ENCODE results near the gene TMEM145. TPM values are rescaled to one million over a fixed set of nuclear protein-coding genes. Genes with fewer than 3 reads are reported as not detected.

TMEM145 gene
- total RNA-seq, 1 experiment from 2014 or later: 1.2 TPM

DNA sequence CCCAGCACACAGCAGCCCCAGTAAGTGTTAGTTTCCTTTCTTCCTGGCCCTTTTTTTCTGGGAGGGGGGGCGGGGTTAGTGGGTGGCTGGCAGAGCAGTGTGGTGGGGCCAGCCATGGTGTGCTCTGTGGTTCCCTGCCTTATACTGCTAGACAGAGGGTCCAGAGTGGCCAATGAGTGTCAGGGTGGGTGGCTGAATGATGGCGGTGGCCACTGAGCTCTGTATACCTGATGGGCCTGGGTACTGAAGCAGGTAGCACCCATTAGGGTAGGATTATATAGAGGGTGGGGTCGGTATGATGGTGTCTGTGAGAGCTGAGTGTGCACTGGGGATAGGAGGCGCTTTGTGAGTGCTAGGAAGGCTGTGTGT, 30.3 kb upstream of the TMEM145 start:
- no TSS peak for BruUV-seq (replicated peaks)
- Histone ChIP-seq H3K27me3 (ENCODE audit: insufficient read depth, low read depth) (no peaks in the 10 kb centered on the region), H3K9me3 (ENCODE audit: insufficient read depth, low read depth) (no peaks in the 10 kb centered on the region), H4K20me1 (ENCODE audit: insufficient read depth) (peaks cover 15% of the 10 kb centered on the region; the same call in 1 of the 2 replicates), H2AFZ (no peak overlapping the region), H3K36me3 (ENCODE audit: low read depth) (no peaks in the 10 kb centered on the region), H3K79me2 (ENCODE audit: low read depth) (peaks cover 14% of the 10 kb centered on the region; the same call in 1 of the 2 replicates), H3F3A (ENCODE audit: insufficient read depth, low read depth) (peaks cover 35% of the 10 kb centered on the region; the same call in 1 of the 2 replicates), H3K4me1 (replicated peaks; ENCODE audit: insufficient read depth) (peaks cover 42% of the 10 kb centered on the region), H3K4me3 (no peak overlapping the region), H3K9me2 (ENCODE audit: insufficient read depth) (no peaks in the 10 kb centered on the region), H3K27ac (no peak overlapping the region), H3K4me2 (peak overlapping the region; percentile 85)
- TF ChIP-seq EZH2 (IDR thresholded peaks at IDR 0.05; ENCODE audit: low read depth): no peak
- TF ChIP-seq, protein P1, sequence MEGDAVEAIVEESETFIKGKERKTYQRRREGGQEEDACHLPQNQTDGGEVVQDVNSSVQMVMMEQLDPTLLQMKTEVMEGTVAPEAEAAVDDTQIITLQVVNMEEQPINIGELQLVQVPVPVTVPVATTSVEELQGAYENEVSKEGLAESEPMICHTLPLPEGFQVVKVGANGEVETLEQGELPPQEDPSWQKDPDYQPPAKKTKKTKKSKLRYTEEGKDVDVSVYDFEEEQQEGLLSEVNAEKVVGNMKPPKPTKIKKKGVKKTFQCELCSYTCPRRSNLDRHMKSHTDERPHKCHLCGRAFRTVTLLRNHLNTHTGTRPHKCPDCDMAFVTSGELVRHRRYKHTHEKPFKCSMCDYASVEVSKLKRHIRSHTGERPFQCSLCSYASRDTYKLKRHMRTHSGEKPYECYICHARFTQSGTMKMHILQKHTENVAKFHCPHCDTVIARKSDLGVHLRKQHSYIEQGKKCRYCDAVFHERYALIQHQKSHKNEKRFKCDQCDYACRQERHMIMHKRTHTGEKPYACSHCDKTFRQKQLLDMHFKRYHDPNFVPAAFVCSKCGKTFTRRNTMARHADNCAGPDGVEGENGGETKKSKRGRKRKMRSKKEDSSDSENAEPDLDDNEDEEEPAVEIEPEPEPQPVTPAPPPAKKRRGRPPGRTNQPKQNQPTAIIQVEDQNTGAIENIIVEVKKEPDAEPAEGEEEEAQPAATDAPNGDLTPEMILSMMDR (conservative IDR thresholded peaks at IDR 0.05): no peak
- DNase-seq: no peak
- ChIA-PET CTCF (interaction anchor here (0.6 kb wide), 1 partner anchor 75 kb away, joined by 3 read pairs; no protein-coding TSS in a partner anchor), POLR2A (ENCODE audit: unreplicated experiment) (interaction anchor here (1.7 kb wide), 1 partner anchor 39 kb away, joined by 16 read pairs; no protein-coding TSS in a partner anchor)
- intact Hi-C loops (cut with micrococcal nuclease; ENCODE audit: unreplicated experiment): loop anchor here (1.0 to 5.0 kb wide), 3 partner anchors 40 to 66 kb away; partner anchors contain the start of genes DEDD2 and MEGF8

DNA sequence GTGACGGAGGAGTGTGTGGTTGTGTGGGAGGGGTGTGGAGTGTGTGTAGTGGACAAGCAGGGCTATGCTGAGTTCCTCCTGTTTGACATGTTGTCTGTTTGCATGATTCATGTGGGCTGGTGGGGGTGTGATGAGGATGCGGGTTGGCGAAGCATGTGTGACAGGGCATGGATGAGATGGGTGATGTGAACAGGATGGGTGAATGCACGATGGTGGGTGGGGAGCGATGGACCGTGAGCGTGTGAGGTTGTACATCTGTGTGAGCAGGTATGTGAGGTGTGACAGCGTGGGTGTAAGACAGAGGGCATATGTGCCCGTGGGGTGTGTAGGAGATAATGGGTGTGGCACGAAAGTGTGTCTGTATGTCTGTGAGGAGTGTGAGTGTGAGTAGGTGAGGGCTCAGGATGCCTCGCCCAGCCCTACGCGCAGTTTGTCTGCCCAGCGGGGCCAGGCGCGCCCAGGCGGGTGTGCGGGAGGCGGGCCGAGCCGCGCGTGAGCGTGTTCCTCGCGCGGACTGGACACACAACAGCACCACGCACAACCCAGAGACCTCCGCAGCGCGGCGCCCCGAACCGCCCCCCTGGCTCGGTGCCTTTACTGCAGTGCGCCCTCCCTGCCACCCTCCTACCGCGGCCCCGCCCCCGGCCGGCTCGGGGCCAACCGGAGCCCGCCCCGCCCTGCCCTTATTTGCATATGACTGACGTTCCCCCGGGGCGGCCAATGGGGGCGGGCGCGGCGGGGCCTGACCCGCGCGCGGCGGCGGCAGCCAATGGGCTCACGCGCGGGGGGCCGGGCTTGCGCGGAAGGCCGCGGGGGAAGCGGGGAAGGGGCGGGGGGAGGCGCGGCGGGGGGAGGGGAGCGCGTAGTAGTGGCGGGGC, 29.7 kb upstream of the TMEM145 start:
- Histone ChIP-seq H3K36me3 (ENCODE audit: low read depth) (no peaks in the 10 kb centered on the region), H3K4me3 (peak overlapping the region; percentile 66), H3K4me1 (replicated peaks; ENCODE audit: insufficient read depth) (peaks cover 42% of the 10 kb centered on the region), H3K27me3 (ENCODE audit: insufficient read depth, low read depth) (no peaks in the 10 kb centered on the region), H4K20me1 (ENCODE audit: insufficient read depth) (peaks cover 15% of the 10 kb centered on the region; the same call in 1 of the 2 replicates), H3K9me3 (ENCODE audit: insufficient read depth, low read depth) (no peaks in the 10 kb centered on the region), H3K4me2 (peak overlapping the region; percentile 85), H3K27ac (no peak overlapping the region), H2AFZ (peak overlapping the region; percentile 76; the same call in 1 of the 2 replicates), H3K9me2 (ENCODE audit: insufficient read depth) (no peaks in the 10 kb centered on the region), H3K79me2 (ENCODE audit: low read depth) (peaks cover 14% of the 10 kb centered on the region; the same call in 1 of the 2 replicates), H3F3A (ENCODE audit: insufficient read depth, low read depth) (peaks cover 35% of the 10 kb centered on the region; the same call in 1 of the 2 replicates)
- TSS peak; percentile 40 for BruUV-seq (replicated peaks)
- ChIA-PET CTCF (interaction anchor here (0.6 kb wide), 1 partner anchor 1375 kb away, joined by 3 read pairs; no protein-coding TSS in a partner anchor), POLR2A (ENCODE audit: unreplicated experiment) (no interaction called here)
- DNase-seq: peak; percentile 71 to 94
- no peak for TF ChIP-seq EZH2 (IDR thresholded peaks at IDR 0.05; ENCODE audit: low read depth)
- TF ChIP-seq, protein P1 (conservative IDR thresholded peaks at IDR 0.05): no peak
- intact Hi-C loops (cut with micrococcal nuclease; ENCODE audit: unreplicated experiment): loop anchor here (1.0 to 5.0 kb wide), 3 partner anchors 40 to 66 kb away; partner anchors contain the start of genes DEDD2 and MEGF8

DNA sequence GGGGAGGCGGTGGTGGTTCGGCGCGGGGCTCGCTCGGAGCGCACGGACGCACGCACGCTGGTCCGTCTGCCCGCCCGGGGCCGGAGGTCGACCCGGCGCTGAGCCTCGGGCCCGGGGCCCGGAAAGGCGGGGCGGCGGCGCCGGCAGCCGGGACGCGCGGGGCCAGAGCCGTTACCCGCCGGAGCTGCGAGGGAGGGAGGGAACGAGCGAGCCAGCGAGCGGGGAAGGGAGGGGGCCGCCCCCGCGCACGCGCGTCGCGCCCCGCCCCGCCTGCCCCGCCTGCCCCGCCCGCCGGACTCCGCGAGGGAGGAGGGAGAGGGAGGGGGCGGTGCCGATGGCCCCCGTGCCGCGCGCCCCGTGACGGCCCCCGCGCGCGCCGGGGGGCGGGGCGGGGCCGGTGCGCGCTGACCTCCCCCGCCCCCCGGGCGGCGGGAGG, 29.0 kb upstream of the TMEM145 start:
- Histone ChIP-seq H3F3A (ENCODE audit: insufficient read depth, low read depth) (peaks cover 28% of the 10 kb centered on the region; the same call in 1 of the 2 replicates), H3K4me1 (replicated peaks; ENCODE audit: insufficient read depth) (peaks cover 42% of the 10 kb centered on the region), H3K27me3 (ENCODE audit: insufficient read depth, low read depth) (no peaks in the 10 kb centered on the region), H3K9me3 (ENCODE audit: insufficient read depth, low read depth) (no peaks in the 10 kb centered on the region), H3K9me2 (ENCODE audit: insufficient read depth) (no peaks in the 10 kb centered on the region), H3K4me3 (peak overlapping the region; percentile 44; the same call in 1 of the 2 replicates), H3K4me2 (no peak overlapping the region), H3K27ac (no peak overlapping the region), H4K20me1 (ENCODE audit: insufficient read depth) (peaks cover 15% of the 10 kb centered on the region; the same call in 1 of the 2 replicates), H3K79me2 (ENCODE audit: low read depth) (peaks cover 14% of the 10 kb centered on the region; the same call in 1 of the 2 replicates), H3K36me3 (ENCODE audit: low read depth) (no peaks in the 10 kb centered on the region), H2AFZ (no peak overlapping the region)
- ChIA-PET CTCF (interaction anchor here (0.6 kb wide), 1 partner anchor 1375 kb away, joined by 3 read pairs; no protein-coding TSS in a partner anchor), POLR2A (ENCODE audit: unreplicated experiment) (no interaction called here)
- no TSS peak for BruUV-seq (replicated peaks)
- DNase-seq: peak in 1 of 2 experiments; percentile 84
- intact Hi-C loops (cut with micrococcal nuclease; ENCODE audit: unreplicated experiment): loop anchor here (5.0 kb wide), 1 partner anchor 67 kb away; the partner anchor contains the start of gene DEDD2
- TF ChIP-seq EZH2 (IDR thresholded peaks at IDR 0.05; ENCODE audit: low read depth): no peak
- TF ChIP-seq, protein P1 (conservative IDR thresholded peaks at IDR 0.05): no peak

Data from PC-9 (cell line).